GM12878 (cell line): ENCODE measurements around the gene DBI. TPM values are rescaled to one million over a fixed set of nuclear protein-coding genes. Genes with fewer than 3 reads are reported as not detected.

Experiments
- CBX5 ChIP-seq: sonication (generic); IDR thresholded peaks from 2 replicates; pipeline ENCODE4 v1.6.1; 2016; ENCODE audit warnings: low read depth, moderate library complexity, mild to moderate bottlenecking, inconsistent platforms
- CREB1 ChIP-seq: IDR thresholded peaks from 2 replicates; pipeline ENCODE4 v1.6.1; 2012; ENCODE audit warnings: low read depth, mild to moderate bottlenecking, inconsistent platforms
- EGR1 ChIP-seq, 2 experiments: IDR thresholded peaks; 1 replicate in 1 of 2; 2 replicates in 1 of 2; pipeline ENCODE4 v1.6.1; 2011 to 2012; ENCODE audit warnings: low read depth in 2 of 2, low read length in 2 of 2, borderline replicate concordance in 1 of 2, mild to moderate bottlenecking in 1 of 2, moderate library complexity in 1 of 2
- ETV6 ChIP-seq, 2 experiments: fragments of 450-650 bp in 1 of 2; IDR thresholded peaks in 1 of 2; conservative IDR thresholded peaks in 1 of 2; 2 replicates each; pipeline ENCODE4 v1.6.1; 2014; ENCODE audit warnings: antibody characterized with exemption in 1 of 2, borderline replicate concordance in 1 of 2, low read depth in 1 of 2, mild to moderate bottlenecking in 1 of 2, moderate library complexity in 1 of 2
- MTA2 ChIP-seq: fragments of 450-650 bp; IDR thresholded peaks from 2 replicates; pipeline ENCODE4 v1.6.1; 2016; ENCODE audit warnings: low read depth, mild to moderate bottlenecking, moderate library complexity
- MYB ChIP-seq: fragments of 150-350 bp; IDR thresholded peaks from 2 replicates; pipeline ENCODE4 v1.6.1; 2014; ENCODE audit warnings: mild to moderate bottlenecking, low read depth, low read length, borderline replicate concordance
- NFYB ChIP-seq: IDR thresholded peaks from 2 replicates; pipeline ENCODE4 v1.6.1; 2011; ENCODE audit warnings: low read depth, mild to moderate bottlenecking, low read length, improper control_type of control experiment, moderate library complexity; ENCODE audit not compliant: insufficient read depth
- RBBP5 ChIP-seq: fragments of 200-600 bp; sonication (generic); conservative IDR thresholded peaks from 2 replicates; pipeline ENCODE4 v1.6.1; 2016
- RUNX3 ChIP-seq: IDR thresholded peaks from 2 replicates; pipeline ENCODE4 v1.6.1; 2012; ENCODE audit warnings: low read length, inconsistent platforms
- SREBF2 ChIP-seq: IDR thresholded peaks from 2 replicates; pipeline ENCODE4 v1.6.1; 2012; ENCODE audit warnings: mild to moderate bottlenecking, low read length
- STAT1 ChIP-seq: fragments of 450-650 bp; conservative IDR thresholded peaks from 2 replicates; pipeline ENCODE4 v1.6.1; 2014; ENCODE audit warnings: antibody characterized with exemption, mild to moderate bottlenecking
- WRNIP1 ChIP-seq: IDR thresholded peaks from 2 replicates; pipeline ENCODE4 v1.6.1; 2011; ENCODE audit warnings: low read depth, low read length, improper control_type of control experiment, borderline replicate concordance
- ZNF622 ChIP-seq: fragments of 450-650 bp; IDR thresholded peaks from 2 replicates; pipeline ENCODE4 v1.6.1; 2017; ENCODE audit warnings: mild to moderate bottlenecking, inconsistent platforms
- ZSCAN29 ChIP-seq: fragments of 450-650 bp; IDR thresholded peaks from 2 replicates; pipeline ENCODE4 v1.6.1; 2017; ENCODE audit warnings: mild to moderate bottlenecking, moderate library complexity
- polyA plus RNA-seq, 11 experiments: library from polyadenylated mRNA; depleted of rRNA in 4 of 11; unstranded in 6 of 11; stranded (reverse) in 5 of 11; fragments of >200 nt; fragmentation: Nextera tagmentation in 4 of 11; fragmentation: Illumina TruSeq in 1 of 11; extraction: Ambion mirVana in 4 of 11; extraction: Trizol in 1 of 11; gene quantifications; 1 replicate in 1 of 11; 2 replicates in 10 of 11; pipeline versions ENCODE4 v1.2.1 to v1.2.3, GENCODE V29; 2011 to 2016; ENCODE audit warnings: inconsistent platforms in 2 of 11, missing spikeins in 2 of 11, low read depth in 1 of 11
- total RNA-seq, 4 experiments: library from RNA; depleted of rRNA in 3 of 4; stranded (reverse); fragments of >200 nt in 3 of 4; fragmentation: Illumina TruSeq in 1 of 4; extraction: Trizol in 1 of 4; gene quantifications; 2 replicates each; pipeline versions ENCODE4 v1.2.1 to v1.2.3, GENCODE V29; 2013 to 2021
- TF ChIP-seq, protein P1 (sequence below): fragments of 450-650 bp; formaldehyde crosslinking; IDR thresholded peaks from 2 replicates; pipeline ENCODE4 v1.4.0; 2020; ENCODE audit warnings: mild to moderate bottlenecking, moderate library complexity
- TF ChIP-seq, protein P2 (sequence below): IDR thresholded peaks from 2 replicates; pipeline ENCODE4 v1.6.1; 2012; ENCODE audit warnings: mild to moderate bottlenecking, low read depth, low read length
- TF ChIP-seq, protein P3 (sequence below): fragments of 150-350 bp; IDR thresholded peaks from 2 replicates; pipeline ENCODE4 v1.6.1; 2016; ENCODE audit warnings: low read depth, low read length

The DBI gene
- total and polyA plus RNA-seq, 10 of the 15 experiments (the other 5 are each of a cell fraction or from before 2014, with no cell fraction given), result 248 to 2,567 (median 943) TPM

DNA sequence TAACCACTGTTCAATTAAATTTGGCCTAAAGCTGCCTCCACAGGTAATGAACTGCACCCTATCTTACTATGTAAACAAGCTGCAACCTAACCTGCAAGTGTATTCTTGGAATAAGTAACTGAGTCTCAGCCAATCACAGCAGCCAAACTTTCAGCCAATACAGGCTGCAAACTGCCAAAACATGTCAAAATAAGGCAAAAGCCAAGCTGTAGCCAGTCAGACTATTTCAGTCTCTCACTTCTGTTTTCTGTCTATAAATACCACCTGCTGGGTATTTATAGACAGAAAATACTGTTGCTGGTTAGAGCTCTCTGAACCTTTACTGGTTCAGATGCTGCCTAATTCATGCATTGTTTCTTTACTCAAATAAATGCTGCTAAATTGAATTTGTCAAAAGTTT, 14.4 kb upstream of the DBI start (continued):
- peak; percentile 56; the same call in 1 of the 2 replicates for TF ChIP-seq NFYB
- TF ChIP-seq MYB, result 0 out of 2 replicates have a peak, but pooled peaks have one; percentile 27
- TF ChIP-seq CBX5, result peak; percentile 92; the same call in 1 of the 2 replicates
- TF ChIP-seq ETV6 (conservative IDR thresholded peaks at IDR 0.05 in 1 of 2, IDR thresholded peaks at IDR 0.05 in 1 of 2; ENCODE audit: borderline replicate concordance in 1 of 2, low read depth in 1 of 2), result no peak
- peak; percentile 59 for TF ChIP-seq ZNF622
- TF ChIP-seq WRNIP1, result no peak
- TF ChIP-seq, protein P1, sequence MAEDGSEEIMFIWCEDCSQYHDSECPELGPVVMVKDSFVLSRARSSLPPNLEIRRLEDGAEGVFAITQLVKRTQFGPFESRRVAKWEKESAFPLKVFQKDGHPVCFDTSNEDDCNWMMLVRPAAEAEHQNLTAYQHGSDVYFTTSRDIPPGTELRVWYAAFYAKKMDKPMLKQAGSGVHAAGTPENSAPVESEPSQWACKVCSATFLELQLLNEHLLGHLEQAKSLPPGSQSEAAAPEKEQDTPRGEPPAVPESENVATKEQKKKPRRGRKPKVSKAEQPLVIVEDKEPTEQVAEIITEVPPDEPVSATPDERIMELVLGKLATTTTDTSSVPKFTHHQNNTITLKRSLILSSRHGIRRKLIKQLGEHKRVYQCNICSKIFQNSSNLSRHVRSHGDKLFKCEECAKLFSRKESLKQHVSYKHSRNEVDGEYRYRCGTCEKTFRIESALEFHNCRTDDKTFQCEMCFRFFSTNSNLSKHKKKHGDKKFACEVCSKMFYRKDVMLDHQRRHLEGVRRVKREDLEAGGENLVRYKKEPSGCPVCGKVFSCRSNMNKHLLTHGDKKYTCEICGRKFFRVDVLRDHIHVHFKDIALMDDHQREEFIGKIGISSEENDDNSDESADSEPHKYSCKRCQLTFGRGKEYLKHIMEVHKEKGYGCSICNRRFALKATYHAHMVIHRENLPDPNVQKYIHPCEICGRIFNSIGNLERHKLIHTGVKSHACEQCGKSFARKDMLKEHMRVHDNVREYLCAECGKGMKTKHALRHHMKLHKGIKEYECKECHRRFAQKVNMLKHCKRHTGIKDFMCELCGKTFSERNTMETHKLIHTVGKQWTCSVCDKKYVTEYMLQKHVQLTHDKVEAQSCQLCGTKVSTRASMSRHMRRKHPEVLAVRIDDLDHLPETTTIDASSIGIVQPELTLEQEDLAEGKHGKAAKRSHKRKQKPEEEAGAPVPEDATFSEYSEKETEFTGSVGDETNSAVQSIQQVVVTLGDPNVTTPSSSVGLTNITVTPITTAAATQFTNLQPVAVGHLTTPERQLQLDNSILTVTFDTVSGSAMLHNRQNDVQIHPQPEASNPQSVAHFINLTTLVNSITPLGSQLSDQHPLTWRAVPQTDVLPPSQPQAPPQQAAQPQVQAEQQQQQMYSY (CRISPR knock-in tag), result no peak
- peak; percentile 76 for TF ChIP-seq RUNX3
- TF ChIP-seq CREB1, result peak; percentile 70
- TF ChIP-seq MTA2, result peak; percentile 68
- TF ChIP-seq, protein P2, sequence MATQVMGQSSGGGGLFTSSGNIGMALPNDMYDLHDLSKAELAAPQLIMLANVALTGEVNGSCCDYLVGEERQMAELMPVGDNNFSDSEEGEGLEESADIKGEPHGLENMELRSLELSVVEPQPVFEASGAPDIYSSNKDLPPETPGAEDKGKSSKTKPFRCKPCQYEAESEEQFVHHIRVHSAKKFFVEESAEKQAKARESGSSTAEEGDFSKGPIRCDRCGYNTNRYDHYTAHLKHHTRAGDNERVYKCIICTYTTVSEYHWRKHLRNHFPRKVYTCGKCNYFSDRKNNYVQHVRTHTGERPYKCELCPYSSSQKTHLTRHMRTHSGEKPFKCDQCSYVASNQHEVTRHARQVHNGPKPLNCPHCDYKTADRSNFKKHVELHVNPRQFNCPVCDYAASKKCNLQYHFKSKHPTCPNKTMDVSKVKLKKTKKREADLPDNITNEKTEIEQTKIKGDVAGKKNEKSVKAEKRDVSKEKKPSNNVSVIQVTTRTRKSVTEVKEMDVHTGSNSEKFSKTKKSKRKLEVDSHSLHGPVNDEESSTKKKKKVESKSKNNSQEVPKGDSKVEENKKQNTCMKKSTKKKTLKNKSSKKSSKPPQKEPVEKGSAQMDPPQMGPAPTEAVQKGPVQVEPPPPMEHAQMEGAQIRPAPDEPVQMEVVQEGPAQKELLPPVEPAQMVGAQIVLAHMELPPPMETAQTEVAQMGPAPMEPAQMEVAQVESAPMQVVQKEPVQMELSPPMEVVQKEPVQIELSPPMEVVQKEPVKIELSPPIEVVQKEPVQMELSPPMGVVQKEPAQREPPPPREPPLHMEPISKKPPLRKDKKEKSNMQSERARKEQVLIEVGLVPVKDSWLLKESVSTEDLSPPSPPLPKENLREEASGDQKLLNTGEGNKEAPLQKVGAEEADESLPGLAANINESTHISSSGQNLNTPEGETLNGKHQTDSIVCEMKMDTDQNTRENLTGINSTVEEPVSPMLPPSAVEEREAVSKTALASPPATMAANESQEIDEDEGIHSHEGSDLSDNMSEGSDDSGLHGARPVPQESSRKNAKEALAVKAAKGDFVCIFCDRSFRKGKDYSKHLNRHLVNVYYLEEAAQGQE, result no peak
- TF ChIP-seq STAT1, result no peak
- no peak for TF ChIP-seq EGR1 (IDR thresholded peaks at IDR 0.05; ENCODE audit: borderline replicate concordance in 1 of 2, low read depth in 2 of 2, low read length in 2 of 2)
- TF ChIP-seq SREBF2, result no peak
- TF ChIP-seq, protein P3, sequence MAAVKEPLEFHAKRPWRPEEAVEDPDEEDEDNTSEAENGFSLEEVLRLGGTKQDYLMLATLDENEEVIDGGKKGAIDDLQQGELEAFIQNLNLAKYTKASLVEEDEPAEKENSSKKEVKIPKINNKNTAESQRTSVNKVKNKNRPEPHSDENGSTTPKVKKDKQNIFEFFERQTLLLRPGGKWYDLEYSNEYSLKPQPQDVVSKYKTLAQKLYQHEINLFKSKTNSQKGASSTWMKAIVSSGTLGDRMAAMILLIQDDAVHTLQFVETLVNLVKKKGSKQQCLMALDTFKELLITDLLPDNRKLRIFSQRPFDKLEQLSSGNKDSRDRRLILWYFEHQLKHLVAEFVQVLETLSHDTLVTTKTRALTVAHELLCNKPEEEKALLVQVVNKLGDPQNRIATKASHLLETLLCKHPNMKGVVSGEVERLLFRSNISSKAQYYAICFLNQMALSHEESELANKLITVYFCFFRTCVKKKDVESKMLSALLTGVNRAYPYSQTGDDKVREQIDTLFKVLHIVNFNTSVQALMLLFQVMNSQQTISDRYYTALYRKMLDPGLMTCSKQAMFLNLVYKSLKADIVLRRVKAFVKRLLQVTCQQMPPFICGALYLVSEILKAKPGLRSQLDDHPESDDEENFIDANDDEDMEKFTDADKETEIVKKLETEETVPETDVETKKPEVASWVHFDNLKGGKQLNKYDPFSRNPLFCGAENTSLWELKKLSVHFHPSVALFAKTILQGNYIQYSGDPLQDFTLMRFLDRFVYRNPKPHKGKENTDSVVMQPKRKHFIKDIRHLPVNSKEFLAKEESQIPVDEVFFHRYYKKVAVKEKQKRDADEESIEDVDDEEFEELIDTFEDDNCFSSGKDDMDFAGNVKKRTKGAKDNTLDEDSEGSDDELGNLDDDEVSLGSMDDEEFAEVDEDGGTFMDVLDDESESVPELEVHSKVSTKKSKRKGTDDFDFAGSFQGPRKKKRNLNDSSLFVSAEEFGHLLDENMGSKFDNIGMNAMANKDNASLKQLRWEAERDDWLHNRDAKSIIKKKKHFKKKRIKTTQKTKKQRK, result no peak
- TF ChIP-seq ZSCAN29, result no peak
- no peak for TF ChIP-seq RBBP5
